Thyroid gland (tissue), 4 donors: ENCODE data around the gene ABCA5. TPM values are rescaled to one million over a fixed set of nuclear protein-coding genes. Genes with fewer than 3 reads are reported as not detected.
A peak's percentile ranks its signal among the peaks of the same experiment; 100 is the strongest.

Source experiments
- DNase-seq, 2 donors: peaks; one replicate each; pipeline ENCODE4 v3.0.0-alpha.2; 2019
- H3K27ac ChIP-seq, 3 donors: fragments of 200-600 bp; sonication (generic); 1 replicate in 2 of 3; 2 replicates in 1 of 3; pipeline ENCODE4 v1.5.1; 2016 to 2019; ENCODE audit warnings: mild to moderate bottlenecking in 1 of 3, moderate library complexity in 1 of 3
- H3K27me3 ChIP-seq: fragments of 200-600 bp; sonication (generic); one replicate; pipeline ENCODE4 v1.5.1; 2019
- H3K36me3 ChIP-seq, 2 donors: fragments of 200-600 bp; sonication (generic); one replicate each; pipeline ENCODE4 v1.5.1; 2016 to 2019
- H3K4me1 ChIP-seq, 2 donors: fragments of 200-600 bp; sonication (generic); one replicate each; pipeline ENCODE4 v1.5.1; 2017 to 2019
- H3K4me3 ChIP-seq, 3 donors: fragments of 200-600 bp; sonication (generic); replicated peaks in 1 of 3; 1 replicate in 2 of 3; 2 replicates in 1 of 3; pipeline ENCODE4 v1.5.1; 2016; ENCODE audit warnings: mild to moderate bottlenecking in 1 of 3
- H3K9me3 ChIP-seq: fragments of 200-600 bp; sonication (generic); one replicate; pipeline ENCODE4 v1.5.1; 2017
- POLR2A ChIP-seq, 2 donors: fragments of 450-650 bp; IDR thresholded peaks; one replicate each; pipeline ENCODE4 v1.6.1; 2017; ENCODE audit warnings: antibody characterized with exemption in 2 of 2, mild to moderate bottlenecking in 2 of 2, moderate library complexity in 1 of 2
- WGBS, 2 donors: methylation state at CpG; one replicate each; pipeline ENCODE4 v1.1.5; 2017; 5-methylcytosine and 5-hydroxymethylcytosine counted together
- intact Hi-C: fragments of 100-400 bp; cut with DNase I; formaldehyde crosslinking; loops from one replicate; pipeline ENCODE4 v1.15.1; 2023
- total RNA-seq, 4 donors: library from RNA; depleted of rRNA; stranded (reverse); fragments of >200 nt; gene quantifications; one replicate each; pipeline ENCODE4 v1.2.3, GENCODE V29; 2016
- TF ChIP-seq, protein P1 (sequence below), 6 experiments: fragments of 200-600 bp in 3 of 6; fragments of 450-650 bp in 3 of 6; sonication (generic) in 3 of 6; IDR thresholded peaks; one replicate each; pipeline ENCODE4 v1.5.1; 2016 to 2019; ENCODE audit warnings: antibody characterized with exemption in 6 of 6, mild to moderate bottlenecking in 2 of 6, inconsistent platforms in 1 of 6, moderate library complexity in 1 of 6

The ABCA5 gene
- total RNA-seq, 4 donors from 2014 or later, result 39.2 to 69.0 (median 52.3) TPM

DNA sequence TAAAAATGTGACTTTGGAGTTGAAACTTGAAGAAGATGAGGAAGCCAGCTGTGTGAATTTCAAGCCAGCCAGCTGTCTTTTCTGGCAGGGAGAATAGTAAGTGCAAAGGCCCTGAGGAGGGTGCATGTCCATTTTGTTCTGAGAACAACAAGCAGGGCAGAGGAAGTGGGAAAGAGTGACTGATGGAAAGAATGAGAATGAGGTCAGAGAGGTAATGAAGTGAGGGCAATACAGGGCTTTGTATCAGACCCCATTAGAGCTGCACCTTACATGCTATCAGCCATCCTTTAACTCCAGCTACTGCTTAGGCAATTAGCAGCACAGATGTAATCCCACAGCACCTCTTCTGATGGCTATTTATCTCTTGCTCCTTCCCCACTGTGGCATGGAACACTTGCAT lies 34.2 kb upstream of the ABCA5 start:
- Histone ChIP-seq H3K36me3 (no peaks in the 10 kb centered on the region), H3K27me3 (no peaks in the 10 kb centered on the region), H3K4me1 (peaks cover 0 to 8% of the 10 kb centered on the region in 2 donors), H3K4me3 (no peak overlapping the region), H3K9me3 (no peaks in the 10 kb centered on the region), H3K27ac (no peak overlapping the region)
- intact Hi-C loops, result no loop called here
- DNase-seq, result no peak
- TF ChIP-seq, protein P1, sequence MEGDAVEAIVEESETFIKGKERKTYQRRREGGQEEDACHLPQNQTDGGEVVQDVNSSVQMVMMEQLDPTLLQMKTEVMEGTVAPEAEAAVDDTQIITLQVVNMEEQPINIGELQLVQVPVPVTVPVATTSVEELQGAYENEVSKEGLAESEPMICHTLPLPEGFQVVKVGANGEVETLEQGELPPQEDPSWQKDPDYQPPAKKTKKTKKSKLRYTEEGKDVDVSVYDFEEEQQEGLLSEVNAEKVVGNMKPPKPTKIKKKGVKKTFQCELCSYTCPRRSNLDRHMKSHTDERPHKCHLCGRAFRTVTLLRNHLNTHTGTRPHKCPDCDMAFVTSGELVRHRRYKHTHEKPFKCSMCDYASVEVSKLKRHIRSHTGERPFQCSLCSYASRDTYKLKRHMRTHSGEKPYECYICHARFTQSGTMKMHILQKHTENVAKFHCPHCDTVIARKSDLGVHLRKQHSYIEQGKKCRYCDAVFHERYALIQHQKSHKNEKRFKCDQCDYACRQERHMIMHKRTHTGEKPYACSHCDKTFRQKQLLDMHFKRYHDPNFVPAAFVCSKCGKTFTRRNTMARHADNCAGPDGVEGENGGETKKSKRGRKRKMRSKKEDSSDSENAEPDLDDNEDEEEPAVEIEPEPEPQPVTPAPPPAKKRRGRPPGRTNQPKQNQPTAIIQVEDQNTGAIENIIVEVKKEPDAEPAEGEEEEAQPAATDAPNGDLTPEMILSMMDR (IDR thresholded peaks at IDR 0.05), result no peak

DNA sequence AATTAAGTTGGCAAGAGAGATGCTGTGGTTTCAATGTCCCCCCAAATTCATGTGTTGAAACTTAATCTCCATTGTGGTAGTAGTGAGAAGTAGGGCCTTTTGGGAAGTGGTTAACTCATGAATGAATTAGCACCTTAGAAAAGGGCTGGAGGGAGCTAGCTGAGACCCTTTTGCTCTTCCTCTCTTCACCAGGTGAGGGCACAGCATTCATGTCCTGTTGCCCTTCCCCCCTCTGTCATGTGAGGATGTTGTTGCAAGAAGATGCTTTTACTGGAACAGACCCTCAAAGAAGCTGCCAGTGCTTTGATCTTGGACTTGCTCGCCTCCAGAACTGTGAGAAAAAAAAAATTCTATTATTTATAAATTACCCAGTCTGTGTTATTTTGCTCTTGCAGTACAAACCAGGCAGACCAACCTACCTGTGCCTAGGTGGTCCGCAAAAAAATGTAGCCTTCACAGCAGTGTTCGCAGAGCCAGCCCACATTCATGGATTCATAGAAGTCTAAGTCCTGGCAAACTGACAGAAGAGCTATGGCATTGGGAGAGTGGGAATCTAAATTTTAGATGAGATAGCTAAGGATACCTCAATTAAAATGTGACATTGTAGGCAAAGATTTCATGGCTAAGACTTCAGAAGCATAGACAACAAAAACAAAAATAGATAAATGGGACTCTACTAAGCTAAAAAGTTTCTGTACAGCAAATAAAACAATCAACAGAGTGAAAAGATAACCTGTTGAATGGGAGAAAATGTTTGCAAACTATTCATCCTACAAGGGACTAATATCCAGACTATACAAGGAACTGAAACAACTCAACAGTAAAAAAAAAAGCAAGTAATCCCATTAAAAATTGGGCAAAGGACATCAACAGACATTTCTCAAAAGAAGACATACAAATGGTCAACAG lies 32.0 kb upstream of the ABCA5 start:
- intact Hi-C loops, result loop anchor here (10.0 kb wide), 1 partner anchor 166 kb away; no protein-coding TSS in a partner anchor
- Histone ChIP-seq H3K36me3 (no peaks in the 10 kb centered on the region), H3K27ac (no peak overlapping the region), H3K4me3 (no peak overlapping the region), H3K27me3 (no peaks in the 10 kb centered on the region), H3K4me1 (peaks cover 0 to 8% of the 10 kb centered on the region in 2 donors), H3K9me3 (no peaks in the 10 kb centered on the region)
- TF ChIP-seq, protein P1 (IDR thresholded peaks at IDR 0.05), result no peak
- TF ChIP-seq POLR2A (IDR thresholded peaks at IDR 0.05), result no peak
- DNase-seq, result no peak
- 84% methylated on average over 3 of the region's 3 CpGs for WGBS, 2 donors

DNA sequence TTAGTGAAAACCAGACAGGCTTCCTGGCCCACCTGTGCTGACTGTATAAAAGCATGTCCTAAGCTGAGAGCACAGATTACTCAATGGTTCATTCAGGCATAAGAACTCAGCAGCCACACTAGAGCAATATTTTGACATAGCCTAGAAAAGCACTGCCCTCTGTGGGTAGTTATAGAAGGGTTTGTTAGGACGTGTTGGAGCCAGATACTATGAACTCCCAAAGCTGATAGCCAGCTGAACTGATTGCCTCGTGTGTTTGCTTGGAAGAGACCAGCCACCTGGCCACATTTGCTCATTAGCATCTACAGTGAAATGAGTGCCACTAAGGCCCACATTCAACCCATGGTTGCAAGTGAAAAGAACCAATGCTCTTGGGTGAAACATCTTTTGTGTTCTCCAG lies 30.8 kb upstream of the ABCA5 start:
- Histone ChIP-seq H3K4me3 (no peak overlapping the region), H3K4me1 (peaks cover 0 to 8% of the 10 kb centered on the region in 2 donors), H3K36me3 (no peaks in the 10 kb centered on the region), H3K27ac (no peak overlapping the region), H3K27me3 (no peaks in the 10 kb centered on the region), H3K9me3 (no peaks in the 10 kb centered on the region)
- intact Hi-C loops, result loop anchor here (10.0 kb wide), 1 partner anchor 167 kb away; no protein-coding TSS in a partner anchor
- peak; percentile 14 to 32 for DNase-seq
- 22 to 37% methylated on average over 2 of the region's 2 CpGs for WGBS, 2 donors
- no peak for TF ChIP-seq POLR2A (IDR thresholded peaks at IDR 0.05)
- TF ChIP-seq, protein P1 (IDR thresholded peaks at IDR 0.05), result peak in 4 of 6 experiments; percentile 33 to 52 (median 46)

- WGBS, 2 donors, result 85 to 92% methylated on average over 7 of the region's 7 CpGs
- Histone ChIP-seq H3K27me3 (no peaks in the 10 kb centered on the region), H3K36me3 (no peaks in the 10 kb centered on the region), H3K27ac (no peak overlapping the region), H3K4me1 (peaks cover 0 to 8% of the 10 kb centered on the region in 2 donors), H3K9me3 (no peaks in the 10 kb centered on the region), H3K4me3 (no peak overlapping the region)
- no peak for TF ChIP-seq POLR2A (IDR thresholded peaks at IDR 0.05)
- intact Hi-C loops, result loop anchor here (10.0 kb wide), 1 partner anchor 168 kb away; no protein-coding TSS in a partner anchor
- DNase-seq, result peak in 1 of 2 donors; percentile 17
Measured at GRCh38 chr17:69356625-69357024, 29.7 kb upstream of the ABCA5 start.

GRCh38 chr17:69350911-69351310 lies 24.0 kb upstream of the ABCA5 start:
- intact Hi-C loops, result loop anchor here (10.0 kb wide), 1 partner anchor 174 kb away; no protein-coding TSS in a partner anchor
- Histone ChIP-seq H3K27me3 (no peaks in the 10 kb centered on the region), H3K27ac (no peak overlapping the region), H3K9me3 (no peaks in the 10 kb centered on the region), H3K4me3 (no peak overlapping the region), H3K36me3 (no peaks in the 10 kb centered on the region), H3K4me1 (no peaks in the 10 kb centered on the region)
- TF ChIP-seq, protein P1 (IDR thresholded peaks at IDR 0.05), result no peak
- no peak for TF ChIP-seq POLR2A (IDR thresholded peaks at IDR 0.05)
- no peak for DNase-seq
- WGBS, 2 donors, result 62 to 78% methylated on average over 4 of the region's 4 CpGs
